Left ventricle myocardium superior (tissue), 1 donor: ENCODE results near the gene GLG1. TPM values are rescaled to one million over a fixed set of nuclear protein-coding genes. Genes with fewer than 3 reads are reported as not detected.

Experiments used
- ATAC-seq: fragments of 200-7000 bp; cut with Tn5 transposase; one replicate; pipeline ENCODE4 v1.9.1; 2020; ENCODE audit warnings: mild to moderate bottlenecking, moderate library complexity
- DNase-seq: peaks from one replicate; pipeline ENCODE4 v3.0.0-alpha.2; 2020
- intact Hi-C: fragments of 100-400 bp; cut with micrococcal nuclease; formaldehyde crosslinking; loops from one replicate; pipeline ENCODE4 v1.11.0; 2022
- total RNA-seq: library from RNA; stranded (reverse); fragmentation: NEBNext Ultra II Directional; extraction: Animal tissue kit (Norgen Biotek cat#: 25700); gene quantifications from one replicate; pipeline ENCODE4 v1.2.1, GENCODE V29; 2021
- donor health status: DM: no; HTN: yes; CAD: no; lungs with severe emphysema.

GLG1 gene
- total RNA-seq, 1 donor from 2014 or later = 80.0 TPM

DNA sequence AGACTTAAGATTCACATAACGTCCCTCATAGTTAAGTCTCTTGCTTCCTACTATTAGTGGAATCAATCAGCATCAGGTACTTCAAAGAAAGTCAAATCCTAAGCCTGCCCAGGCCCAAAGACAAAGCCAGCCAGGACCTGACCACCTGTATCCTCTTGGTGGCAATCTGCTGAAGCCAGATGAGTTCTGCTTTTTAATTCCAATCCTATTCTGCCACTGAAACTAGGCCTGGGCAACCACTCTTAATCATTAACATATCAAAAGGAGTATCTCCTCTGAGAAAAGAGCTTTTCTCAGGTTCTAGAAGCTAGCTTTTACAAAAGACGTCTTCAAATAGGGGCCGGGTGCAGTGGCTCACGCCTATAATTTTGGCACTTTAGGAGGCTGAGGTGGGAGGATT, 15.1 kb upstream of the GLG1 start:
- intact Hi-C loops = loop anchor here (10.0 kb wide), 1 partner anchor 147 kb away; no protein-coding TSS in a partner anchor
- ATAC-seq (no peak), DNase-seq (no peak)

DNA sequence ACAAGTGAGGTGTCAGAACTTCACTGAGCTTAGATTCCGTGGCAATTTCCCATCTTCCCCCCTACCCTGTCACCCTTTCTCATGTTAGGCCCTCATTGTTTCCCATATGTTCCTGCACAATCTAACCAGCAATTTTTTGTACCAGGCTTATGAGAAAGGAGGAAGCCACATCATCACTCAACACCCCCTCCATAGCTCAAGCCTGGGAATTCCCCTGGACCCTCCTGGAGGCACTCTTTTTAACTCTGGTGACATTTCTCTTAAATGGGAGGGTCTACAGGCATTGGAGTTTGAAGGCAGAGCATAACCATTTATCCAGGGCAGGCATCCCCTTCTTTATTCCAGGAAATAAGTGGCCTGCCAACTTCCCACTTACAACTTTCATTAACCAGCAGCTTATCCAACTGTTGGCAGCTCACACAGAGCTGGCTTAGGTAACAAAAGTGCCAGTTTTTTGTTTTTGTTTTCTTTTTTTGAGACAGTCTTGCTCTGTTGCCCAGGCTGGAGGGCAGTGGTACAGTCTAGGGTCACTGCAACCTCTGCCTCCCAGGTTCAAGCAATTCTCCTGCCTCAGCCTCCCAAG, 10.4 kb upstream of the GLG1 start:
- DNase-seq (no peak), ATAC-seq (no peak)
- intact Hi-C loops = no loop called here

DNA sequence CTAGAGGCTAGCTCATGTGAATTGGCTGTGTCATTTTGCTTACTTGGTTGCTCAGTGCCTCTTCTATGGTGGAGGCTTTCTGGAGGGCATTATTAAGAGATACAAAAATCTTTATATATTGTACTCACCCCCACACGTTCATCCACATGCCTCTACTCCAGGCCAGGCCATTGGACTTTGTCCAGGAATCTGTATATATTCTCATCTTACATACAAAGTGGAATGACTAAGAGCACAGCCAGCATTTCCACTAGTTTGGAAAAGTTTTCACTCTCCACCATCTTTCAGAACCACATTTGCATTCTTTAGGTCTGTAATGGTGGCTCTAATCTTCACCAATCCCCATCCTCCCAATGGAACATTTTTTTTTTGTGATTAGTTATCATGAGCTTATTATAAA, 4.8 kb upstream of the GLG1 start:
- intact Hi-C loops = no loop called here
- DNase-seq (no peak), ATAC-seq (no peak)

DNA sequence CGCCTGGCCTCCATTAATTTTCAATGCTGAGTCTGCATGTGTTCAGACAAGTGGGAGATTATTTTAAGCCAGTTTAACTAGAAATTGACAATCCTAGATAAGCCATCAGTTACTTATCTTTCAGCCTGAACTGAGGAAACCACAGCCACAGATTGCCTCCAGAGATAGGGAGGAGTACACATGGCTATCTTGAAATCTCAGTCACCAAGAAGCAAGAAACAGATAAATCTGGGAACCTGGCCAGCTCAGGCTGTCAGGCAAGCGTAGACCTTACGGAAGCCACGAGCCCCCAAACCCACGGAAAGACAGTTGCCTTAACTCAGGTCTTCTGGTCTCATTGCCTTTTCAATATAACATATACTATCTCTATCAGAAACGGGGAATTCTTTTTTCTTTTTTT, 2.0 kb upstream of the GLG1 start:
- ATAC-seq = no peak
- intact Hi-C loops = no loop called here
- no peak for DNase-seq

DNA sequence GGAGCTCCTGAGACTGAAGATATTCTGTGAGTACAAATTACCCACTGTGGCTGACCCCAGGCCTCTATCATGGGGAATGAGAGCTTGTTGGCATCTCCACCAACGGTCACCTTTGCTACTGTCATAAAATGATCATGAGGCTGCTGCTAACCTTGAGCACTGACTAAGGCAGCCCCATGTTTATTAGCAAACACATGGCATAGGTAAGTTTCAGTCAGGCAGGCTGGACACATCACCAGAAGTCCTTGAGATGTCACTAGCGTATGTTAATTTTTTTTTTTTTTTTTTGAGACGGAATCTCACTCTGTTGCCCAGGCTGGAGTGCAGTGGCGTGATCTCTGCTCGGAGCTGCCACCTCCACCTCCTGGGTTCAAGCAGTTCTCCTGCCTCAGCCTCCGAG, 1.5 kb upstream of the GLG1 start:
- DNase-seq (no peak), ATAC-seq (no peak)
- intact Hi-C loops = no loop called here

DNA sequence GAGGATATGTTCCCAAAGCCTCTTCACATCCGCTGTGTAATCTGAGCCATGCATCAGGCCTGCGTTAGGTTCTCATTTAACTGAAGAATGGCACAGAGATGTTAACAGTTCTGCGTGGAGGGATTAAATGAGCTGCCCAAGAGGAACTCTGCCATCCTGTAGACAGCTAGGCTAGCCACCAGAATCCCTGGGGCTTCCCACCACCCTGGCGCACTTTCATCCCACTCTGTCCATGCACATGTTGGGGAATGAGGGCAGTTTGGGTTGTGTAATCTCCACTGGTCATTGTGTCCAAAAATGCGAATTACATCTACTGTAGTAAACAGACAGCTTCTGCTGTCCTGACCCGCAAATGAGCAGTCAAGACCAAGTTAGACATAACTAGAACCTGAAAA, 1.0 kb upstream of the GLG1 start:
- ATAC-seq (no peak), DNase-seq (no peak)
- intact Hi-C loops = no loop called here

DNA sequence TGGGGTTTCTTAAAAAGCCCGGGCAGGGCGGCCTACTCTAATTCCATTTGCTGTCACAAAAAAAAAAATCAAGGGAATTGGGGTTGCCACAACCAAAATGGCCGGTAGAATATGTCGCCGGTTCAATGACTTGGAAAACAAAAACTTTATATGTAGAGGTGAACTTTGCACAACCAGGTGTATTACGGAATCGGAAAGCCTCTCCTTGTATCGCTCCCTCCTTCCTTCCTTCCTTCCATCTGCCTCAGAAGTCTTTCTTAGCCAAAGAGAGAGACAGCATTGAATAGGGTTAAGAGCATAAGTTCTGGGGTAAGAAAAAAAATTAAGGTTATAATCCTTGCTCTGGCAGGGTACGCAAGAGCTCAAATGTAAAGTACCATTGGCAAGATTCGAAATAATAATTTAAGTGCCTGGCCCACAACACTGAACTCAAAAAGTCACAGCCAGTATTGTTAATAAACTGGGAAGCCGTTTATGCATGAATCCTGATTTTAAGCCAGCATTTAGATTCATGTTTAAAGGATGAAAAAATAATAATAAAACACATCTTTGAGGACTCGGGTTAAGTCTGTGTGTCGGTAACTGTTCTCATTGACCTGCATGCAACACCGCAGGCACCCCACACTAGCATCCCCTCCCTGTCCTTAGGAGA, 522 bp upstream of the GLG1 start:
- intact Hi-C loops = no loop called here
- DNase-seq (no peak), ATAC-seq (no peak)

DNA sequence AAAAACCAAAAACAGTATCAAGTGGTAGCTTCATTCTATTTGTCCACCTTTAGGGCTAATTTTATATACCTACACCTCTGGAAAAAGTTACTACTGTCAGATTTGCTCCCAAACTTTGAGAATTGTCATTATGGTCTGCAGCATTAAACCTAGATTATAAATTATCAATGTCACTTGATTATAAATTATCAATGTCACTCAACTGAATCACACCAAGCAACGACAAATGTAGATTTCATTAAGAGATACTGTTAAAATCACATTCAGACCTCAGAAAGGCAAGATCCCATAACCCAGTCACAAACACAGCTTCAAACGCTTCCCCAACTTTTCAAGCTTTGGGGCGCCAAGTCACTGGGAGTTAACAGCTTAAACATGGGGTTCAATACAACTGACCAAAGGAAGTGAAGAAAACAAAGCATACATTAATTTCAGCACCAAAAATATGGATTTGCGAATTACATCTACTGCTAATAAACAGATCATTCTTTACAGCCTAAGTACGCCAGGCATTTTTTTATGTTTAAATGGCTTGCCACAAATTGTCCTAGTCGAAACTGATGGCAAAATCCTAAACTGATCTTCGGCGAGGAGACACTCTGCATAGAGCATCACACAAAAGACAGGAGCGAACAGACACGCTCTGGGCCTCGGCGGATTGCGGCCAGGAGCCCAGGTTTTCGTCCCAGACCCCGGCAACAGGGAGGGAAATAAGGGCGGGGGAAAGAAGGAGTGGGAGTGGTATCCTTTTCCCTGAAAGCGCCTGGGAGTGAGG, 981 bp downstream of the GLG1 start:
- ATAC-seq = no peak
- intact Hi-C loops = no loop called here
- no peak for DNase-seq

DNA sequence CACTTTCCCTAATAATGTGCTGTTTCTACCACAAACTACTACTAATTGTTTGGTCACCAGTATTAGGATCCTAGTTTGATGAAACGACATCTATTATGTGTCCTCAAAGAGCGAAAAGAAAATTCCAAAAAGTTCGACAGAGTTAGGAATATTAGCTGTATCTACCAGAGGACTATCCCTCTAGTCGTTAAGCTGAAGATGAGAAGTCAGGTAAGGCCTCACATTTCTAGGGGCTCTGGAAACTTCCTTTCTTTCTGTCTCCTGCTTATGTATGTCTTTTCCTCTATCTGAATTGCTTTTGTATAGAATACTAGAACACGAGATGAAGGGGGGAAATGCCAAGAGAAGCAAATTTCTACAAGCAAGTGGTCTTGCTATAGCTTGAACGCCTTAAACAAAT, 1.6 kb downstream of the GLG1 start:
- no peak for DNase-seq
- intact Hi-C loops = no loop called here
- ATAC-seq = no peak

DNA sequence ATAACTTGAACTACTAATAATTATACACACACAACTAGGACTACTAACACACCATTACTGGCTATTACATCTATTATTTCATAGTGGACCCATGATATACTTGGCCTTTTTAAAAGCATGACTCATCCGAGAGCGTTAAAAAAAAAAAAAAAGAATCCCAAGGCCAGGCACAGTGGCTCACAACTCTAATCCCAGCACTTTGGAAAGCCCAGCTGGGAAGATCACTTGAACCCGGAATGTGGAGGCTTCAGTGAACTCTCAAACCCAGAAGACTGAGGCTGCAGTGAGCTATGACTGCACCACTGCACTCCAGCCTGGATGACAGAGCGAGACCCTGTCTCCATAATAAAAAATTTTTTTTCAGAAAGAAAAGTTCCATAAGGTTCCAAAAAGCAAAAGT, 3.1 kb downstream of the GLG1 start:
- ATAC-seq = no peak
- no peak for DNase-seq
- intact Hi-C loops = no loop called here

DNA sequence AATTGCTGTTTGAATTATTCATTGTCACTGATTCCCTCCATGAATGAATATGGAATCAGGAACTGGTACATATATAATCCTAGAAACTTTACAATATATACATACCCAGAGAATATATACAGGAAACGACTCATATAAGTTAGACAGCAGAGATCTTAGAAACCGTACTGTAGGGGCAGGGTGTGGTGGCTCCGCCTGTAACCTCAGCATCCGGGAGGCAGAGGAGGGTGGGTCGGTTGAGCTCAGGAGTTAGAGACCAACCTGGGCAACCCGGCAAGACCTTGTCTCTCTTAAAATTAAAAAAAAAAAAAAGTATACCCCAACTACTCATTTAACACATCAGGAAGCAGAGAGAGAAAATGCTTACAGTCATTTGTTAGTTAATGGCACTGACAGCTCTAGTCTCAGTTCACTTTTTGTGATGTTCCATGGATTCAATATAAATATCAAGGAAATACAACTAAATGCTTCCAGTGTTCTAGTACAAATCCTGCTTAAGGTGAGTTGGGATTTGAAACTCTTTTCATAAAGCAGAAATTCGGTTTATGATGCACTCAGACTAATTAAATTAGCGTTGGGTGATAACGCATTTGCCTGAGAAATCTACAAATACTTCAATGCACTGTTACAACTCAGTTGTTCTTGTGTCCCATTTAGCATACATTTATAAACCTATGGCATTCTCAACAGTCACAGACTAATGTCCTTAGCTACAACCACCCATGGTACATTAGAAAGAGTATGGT, 5.6 kb downstream of the GLG1 start:
- DNase-seq = no peak
- intact Hi-C loops = no loop called here
- ATAC-seq = no peak

DNA sequence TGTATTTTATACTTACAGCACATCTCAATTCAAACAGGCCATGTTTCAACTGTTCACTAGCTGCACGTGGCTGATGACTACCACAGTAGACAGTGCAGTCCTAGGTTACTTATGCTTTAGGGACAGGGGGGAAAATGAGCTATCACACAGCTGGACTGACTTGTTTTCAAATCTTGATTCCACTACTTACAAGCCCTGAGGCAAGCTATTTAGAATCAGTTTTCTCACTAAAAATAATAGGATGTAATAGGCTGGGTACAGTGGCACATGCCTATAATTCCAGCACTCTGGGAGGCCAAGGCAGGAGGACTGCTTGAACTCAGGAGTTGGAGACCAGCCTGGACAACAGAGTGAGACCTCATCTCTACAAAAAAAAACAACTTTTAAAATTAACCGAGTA, 10.3 kb downstream of the GLG1 start:
- DNase-seq = no peak

DNA sequence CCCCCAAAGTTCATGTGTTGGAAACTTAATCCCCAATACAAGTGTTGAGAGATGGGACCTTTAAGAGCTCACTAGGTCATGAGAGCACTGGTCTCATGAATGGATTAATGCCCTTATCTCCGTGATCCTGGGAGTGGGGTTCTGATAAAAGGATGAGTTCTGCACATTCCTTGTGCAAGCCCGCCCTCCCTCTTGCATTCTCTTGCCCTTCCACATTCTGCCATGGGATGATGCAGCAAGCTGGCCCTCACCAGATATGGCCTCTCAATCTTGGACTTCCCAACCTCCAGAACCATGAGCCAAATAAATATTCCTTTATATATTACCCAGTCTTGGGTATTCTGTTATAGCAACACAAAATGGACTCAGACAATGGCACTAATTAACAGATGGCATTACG, 14.1 kb downstream of the GLG1 start:
- intact Hi-C loops = no loop called here
- ATAC-seq = no peak
- no peak for DNase-seq

More for the DNA sequence above, 10.3 kb downstream of the GLG1 start:
- ATAC-seq = no peak
- intact Hi-C loops = no loop called here

DNA sequence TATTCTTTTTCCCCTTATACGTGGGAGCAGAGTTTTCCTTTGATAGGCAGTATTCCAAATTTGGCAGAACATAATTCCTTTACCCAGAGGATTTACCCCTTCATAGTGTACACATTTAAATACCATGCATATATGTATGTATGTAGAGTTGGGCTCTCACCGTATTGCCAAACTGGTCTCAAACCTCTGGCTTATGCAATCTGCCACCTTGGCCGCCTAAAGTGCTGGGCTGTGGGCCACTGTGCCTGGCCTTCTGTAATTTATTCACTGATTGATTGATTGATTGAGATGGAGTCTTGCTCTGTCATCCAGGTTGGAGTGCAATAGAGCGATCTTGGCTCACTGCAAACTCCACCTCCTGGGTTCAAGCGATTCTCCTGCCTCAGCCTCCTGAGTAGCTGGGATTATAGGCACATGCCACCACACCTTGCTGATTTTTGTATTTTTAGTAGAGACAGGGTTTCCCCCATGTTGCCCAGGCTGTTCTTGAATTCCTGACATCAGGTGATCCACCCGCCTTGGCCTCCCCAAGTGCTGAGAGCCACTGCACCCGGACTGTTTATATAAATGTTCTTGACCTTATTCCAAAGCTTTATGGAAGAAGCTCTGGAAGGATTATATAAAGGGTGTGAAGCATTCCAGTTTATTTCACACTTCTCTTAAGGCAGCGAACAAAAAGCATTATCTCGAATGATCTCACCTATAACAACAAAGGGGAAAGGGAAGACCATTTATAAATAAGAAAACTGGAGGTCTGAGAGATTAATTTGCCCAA, 14.9 kb downstream of the GLG1 start:
- intact Hi-C loops = no loop called here
- no peak for ATAC-seq
- DNase-seq = no peak

DNA sequence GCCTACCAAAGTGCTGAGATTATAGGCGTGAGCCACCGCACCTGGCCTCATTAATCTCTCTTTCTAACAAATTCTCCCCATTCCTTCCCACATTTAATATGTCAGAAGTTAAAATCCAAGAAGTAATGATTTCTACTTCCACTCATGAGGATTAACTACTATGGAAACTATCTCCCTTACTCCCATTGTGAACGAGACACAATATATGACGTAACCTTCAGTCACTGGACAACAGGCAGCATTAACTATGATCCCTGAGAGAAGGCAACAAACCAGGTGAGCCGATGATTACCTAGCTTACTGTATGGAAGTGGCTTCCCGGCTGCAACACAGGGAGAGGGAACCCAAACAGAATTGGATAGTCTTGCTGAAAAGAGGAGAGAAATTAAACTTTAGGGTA, 20.0 kb downstream of the GLG1 start:
- intact Hi-C loops = no loop called here
- DNase-seq (no peak), ATAC-seq (no peak)

DNA sequence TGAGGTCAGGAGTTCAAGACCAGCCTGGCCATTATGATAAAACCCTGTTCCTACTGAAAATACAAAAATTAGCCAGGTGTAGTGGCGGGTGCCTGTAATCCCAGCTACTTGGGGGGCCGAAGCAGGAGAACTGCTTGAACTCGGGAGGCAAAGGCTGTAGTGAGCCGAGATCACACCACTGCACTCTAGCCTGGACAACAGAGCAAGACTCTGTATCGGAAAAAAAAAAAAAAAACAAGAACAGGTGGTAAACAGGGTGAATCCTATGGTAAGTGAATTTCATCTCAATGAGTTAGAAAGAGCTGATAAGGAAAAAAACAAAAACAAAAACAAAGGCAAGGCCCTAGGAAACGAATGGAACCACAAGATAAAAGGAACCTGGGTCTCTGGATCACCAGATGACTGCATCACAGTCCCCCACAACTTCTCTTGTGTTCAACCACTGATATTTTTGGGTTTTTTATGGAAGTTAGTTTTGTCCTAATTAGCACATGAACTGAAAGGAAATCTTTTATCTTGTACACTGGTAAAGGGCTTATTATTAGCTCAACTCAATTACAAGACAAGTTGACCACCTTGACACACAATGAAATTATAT, 21.0 kb downstream of the GLG1 start:
- intact Hi-C loops = no loop called here
- DNase-seq (no peak), ATAC-seq (no peak)

DNA sequence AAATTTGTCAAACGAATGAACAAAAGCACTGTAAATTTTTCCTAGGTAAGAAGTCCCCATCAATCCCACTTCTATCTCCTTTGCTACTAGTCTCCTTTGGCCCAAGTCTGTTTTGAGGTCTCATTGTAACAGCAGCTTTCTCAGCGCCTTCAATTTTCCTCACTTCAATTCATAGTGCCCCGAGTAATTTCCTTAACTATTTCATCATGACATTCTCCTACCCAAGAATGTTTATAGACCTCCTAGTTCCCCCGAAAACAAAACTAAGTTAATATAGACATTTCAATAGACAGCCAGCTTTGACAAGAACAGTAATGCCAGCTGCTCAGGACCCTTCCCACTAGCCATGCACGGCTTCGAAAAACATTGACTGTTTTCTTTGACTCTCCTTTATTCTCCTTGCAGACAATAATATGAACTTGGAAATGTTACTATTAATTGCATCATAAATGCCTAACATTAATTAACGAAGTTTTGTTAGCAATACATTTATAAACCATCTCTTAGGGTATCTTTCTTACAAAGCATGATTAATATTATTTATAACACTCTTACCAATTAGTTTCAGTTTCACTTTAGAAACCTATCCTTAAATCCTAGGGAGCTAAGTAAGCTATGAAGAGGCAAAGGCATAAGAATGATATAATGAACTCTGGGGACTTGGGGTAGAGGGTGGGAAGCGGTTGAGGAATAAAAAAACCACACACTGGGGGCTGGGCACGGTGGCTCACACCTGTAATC, 22.8 kb downstream of the GLG1 start:
- intact Hi-C loops = no loop called here
- DNase-seq (no peak), ATAC-seq (no peak)

DNA sequence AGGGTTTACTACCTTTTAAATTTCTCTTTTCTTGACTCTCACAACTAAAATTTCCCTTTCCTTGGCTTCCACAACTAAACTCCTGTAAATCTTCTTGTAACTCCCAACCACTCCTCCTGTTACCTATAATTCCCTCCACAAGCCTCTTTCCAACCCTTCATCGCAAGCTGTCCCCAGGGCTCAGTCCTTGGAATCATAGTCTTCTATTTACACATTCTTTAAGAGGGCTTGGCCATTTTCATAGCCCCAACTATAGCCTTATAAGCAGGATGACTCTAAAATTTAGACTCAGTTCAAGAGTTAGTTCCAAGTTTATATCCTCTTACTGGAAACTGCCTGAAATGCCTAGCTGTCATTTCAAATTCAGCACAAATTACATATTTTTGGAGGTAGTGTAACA, 23.9 kb downstream of the GLG1 start:
- DNase-seq (no peak), ATAC-seq (no peak)
- intact Hi-C loops = no loop called here
